Lung (tissue), 12 donors: ENCODE data around the gene TMEM131. TPM values are rescaled to one million over a fixed set of nuclear protein-coding genes. Genes with fewer than 3 reads are reported as not detected.

Experiments
- ATAC-seq: fragments of 200-7000 bp; cut with Tn5 transposase; one replicate; pipeline ENCODE4 v1.9.1; 2020; ENCODE audit warnings: moderate number of reproducible peaks; ENCODE audit not compliant: insufficient read depth, low FRiP score
- DNase-seq, 3 donors: peaks; one replicate each; pipeline ENCODE4 v3.0.0-alpha.2; 2013 to 2017
- H3K27ac ChIP-seq, 2 donors: one replicate each; pipeline ENCODE4 v1.5.1; 2013; ENCODE audit warnings: mild to moderate bottlenecking in 2 of 2, moderate library complexity in 2 of 2, control low read depth in 1 of 2, inconsistent platforms in 1 of 2, low read depth in 1 of 2, low read length in 1 of 2
- H3K27me3 ChIP-seq, 3 donors: one replicate each; pipeline ENCODE4 v1.5.1; 2013; ENCODE audit warnings: low read length in 2 of 3; ENCODE audit not compliant: control insufficient read depth in 3 of 3, insufficient read depth in 3 of 3
- H3K36me3 ChIP-seq, 4 donors: one replicate each; pipeline ENCODE4 v1.5.1; 2013; ENCODE audit warnings: low read length in 4 of 4, mild to moderate bottlenecking in 1 of 4, moderate library complexity in 1 of 4; ENCODE audit not compliant: control insufficient read depth in 4 of 4, insufficient read depth in 4 of 4
- H3K4me1 ChIP-seq, 5 donors: one replicate each; pipeline ENCODE4 v1.5.1; 2013; ENCODE audit warnings: low read length in 5 of 5, mild to moderate bottlenecking in 2 of 5, moderate library complexity in 1 of 5; ENCODE audit not compliant: control insufficient read depth in 5 of 5, insufficient read depth in 5 of 5
- H3K4me3 ChIP-seq: one replicate; pipeline ENCODE4 v1.5.1; 2013; ENCODE audit warnings: mild to moderate bottlenecking, control low read depth, moderate library complexity
- H3K9ac ChIP-seq, 2 donors: one replicate each; pipeline ENCODE4 v1.5.1; 2013; ENCODE audit warnings: low read length in 2 of 2, control low read depth in 1 of 2; ENCODE audit not compliant: insufficient read depth in 1 of 2
- H3K9me3 ChIP-seq, 4 donors: one replicate each; pipeline ENCODE4 v1.5.1; 2013; ENCODE audit warnings: low read length in 3 of 4, mild to moderate bottlenecking in 1 of 4, moderate library complexity in 1 of 4; ENCODE audit not compliant: control insufficient read depth in 4 of 4, insufficient read depth in 3 of 4
- CTCF ChIP-seq: IDR thresholded peaks from 2 replicates; pipeline ENCODE4 v1.5.1; 2012; ENCODE audit warnings: mild to moderate bottlenecking; ENCODE audit errors: control extremely low read depth, extremely low read depth
- WGBS, 2 donors: extraction: QIAGEN DNeasy Blood & Tissue Kit; methylation state at CpG; one replicate each; pipeline ENCODE4 v1.1.7; 2013; 5-methylcytosine and 5-hydroxymethylcytosine counted together
- polyA plus RNA-seq, 2 donors: library from polyadenylated mRNA; stranded (reverse); fragments of 200-250 nt; gene quantifications; one replicate each; pipeline ENCODE4 v1.2.1, GENCODE V29; 2013
- total RNA-seq, 2 donors: library from RNA; depleted of rRNA in 1 of 2; stranded (reverse); fragments of >200 nt in 1 of 2; gene quantifications; one replicate each; pipeline ENCODE4 v1.2.1, GENCODE V29; 2014 to 2021
- donor health status: control.
- donor health status: control.
- donor health status: Bipolar disorder and iron deficiency.
- donor health status: healthy.
- donor health status: DM: yes; HTN: yes; CAD: no.

TMEM131 gene
- total and polyA plus RNA-seq, 4 donors: 9.3 to 54.0 (median 23.7) TPM

GRCh38 chr2:97869722-97870346, 125.9 kb downstream of the TMEM131 start:
- no peak for TF ChIP-seq CTCF
- Histone ChIP-seq H3K27me3 (no peaks in the 10 kb centered on the region), H3K4me3 (no peak overlapping the region), H3K9me3 (peaks cover 0 to 1% (median 0%) of the 10 kb centered on the region in 4 donors), H3K27ac (peak overlapping the region in 1 of 2 donors; percentile 76), H3K36me3 (peaks cover 0 to 4% (median 0%) of the 10 kb centered on the region in 4 donors), H3K4me1 (peaks cover 0 to 27% (median 7%) of the 10 kb centered on the region in 5 donors), H3K9ac (no peak overlapping the region)
- ATAC-seq (no peak), DNase-seq (no peak)
- 72 to 76% methylated on average over 6 of the region's 6 CpGs for WGBS, 2 donors

- WGBS, 2 donors: 55 to 57% methylated on average over 5 of the region's 5 CpGs
- ATAC-seq (peak; percentile 79), DNase-seq (peak in 1 of 3 donors; percentile 23)
- Histone ChIP-seq H3K4me3 (no peak overlapping the region), H3K27ac (peak overlapping the region in 1 of 2 donors; percentile 76), H3K9me3 (peaks cover 0 to 1% (median 0%) of the 10 kb centered on the region in 4 donors), H3K27me3 (no peaks in the 10 kb centered on the region), H3K4me1 (peaks cover 0 to 27% (median 7%) of the 10 kb centered on the region in 5 donors), H3K9ac (no peak overlapping the region), H3K36me3 (peaks cover 0 to 4% (median 0%) of the 10 kb centered on the region in 4 donors)
- no peak for TF ChIP-seq CTCF
Observed at GRCh38 chr2:97868986-97869721, 126.6 kb downstream of the TMEM131 start.

GRCh38 chr2:97863829-97864228, 131.9 kb downstream of the TMEM131 start:
- 97% methylated on average over 3 of the region's 3 CpGs for WGBS, 2 donors
- Histone ChIP-seq H3K9me3 (peaks cover 0 to 5% (median 2%) of the 10 kb centered on the region in 4 donors), H3K4me3 (no peak overlapping the region), H3K27ac (no peak overlapping the region), H3K4me1 (peaks cover 0 to 9% (median 0%) of the 10 kb centered on the region in 5 donors), H3K9ac (no peak overlapping the region), H3K36me3 (peaks cover 0 to 10% (median 0%) of the 10 kb centered on the region in 4 donors), H3K27me3 (no peaks in the 10 kb centered on the region)
- ATAC-seq: no peak
- no peak for TF ChIP-seq CTCF
- DNase-seq: no peak
